WTC11 (cell line): ENCODE measurements around the gene SLC1A7. TPM values are rescaled to one million over a fixed set of nuclear protein-coding genes. Genes with fewer than 3 reads are reported as not detected.

Experiments used
- ATAC-seq: fragments of 200-7000 bp; cut with Tn5 transposase; 2 replicates; pipeline ENCODE4 v1.10.0; 2021; ENCODE audit warnings: mild to moderate bottlenecking, moderate library complexity
- CTCF ChIA-PET: fragments of 300-600 bp; sonication (Branson Sonifier 250); formaldehyde crosslinking; loops from one replicate; lab custom pipeline; 2021; ENCODE audit warnings: antibody characterized with exemption; lab: Charles Lee
- POLR2A ChIA-PET: fragments of 350-600 bp; sonication (Branson Sonifier 250); formaldehyde crosslinking; loops from one replicate; lab custom pipeline; 2021; ENCODE audit warnings: antibody characterized with exemption; lab: Charles Lee
- DNase-seq: peaks from one replicate; pipeline ENCODE4 v3.0.0; 2021; ENCODE audit warnings: low spot score
- H3K27ac Mint-ChIP-seq: 2 replicates; pipeline ENCODE4 v1.8.0; 2021; ENCODE audit warnings: mixed read lengths
- H3K27me3 Mint-ChIP-seq: 2 replicates; pipeline ENCODE4 v1.8.0; 2021; ENCODE audit warnings: low read depth, mild to moderate bottlenecking, moderate library complexity, mixed read lengths
- H3K36me3 Mint-ChIP-seq: 2 replicates; pipeline ENCODE4 v1.8.0; 2021; ENCODE audit warnings: mixed read lengths
- H3K4me1 Mint-ChIP-seq: 2 replicates; pipeline ENCODE4 v1.8.0; 2022; ENCODE audit warnings: mixed read lengths
- H3K4me3 Mint-ChIP-seq: 2 replicates; pipeline ENCODE4 v1.8.0; 2021; ENCODE audit warnings: mild to moderate bottlenecking, moderate library complexity, mixed read lengths
- H3K9me3 Mint-ChIP-seq: 2 replicates; pipeline ENCODE4 v1.8.0; 2021; ENCODE audit warnings: mixed read lengths
- CBFB ChIP-seq: sonication (generic); formaldehyde crosslinking; IDR thresholded peaks from 2 replicates; pipeline ENCODE4 v1.8.1; 2022; ENCODE audit warnings: mild to moderate bottlenecking, low read depth, missing genetic modification reagents
- CREM ChIP-seq: sonication (generic); formaldehyde crosslinking; IDR thresholded peaks from 2 replicates; pipeline ENCODE4 v1.8.1; 2022; ENCODE audit warnings: mild to moderate bottlenecking, missing genetic modification reagents, moderate library complexity
- KAT7 ChIP-seq: sonication (generic); formaldehyde crosslinking; IDR thresholded peaks from 2 replicates; pipeline ENCODE4 v1.8.1; 2023; ENCODE audit warnings: missing genetic modification reagents, mild to moderate bottlenecking, borderline replicate concordance
- MYBL2 ChIP-seq: sonication (generic); formaldehyde crosslinking; IDR thresholded peaks from 2 replicates; pipeline ENCODE4 v1.8.1; 2023; ENCODE audit warnings: mild to moderate bottlenecking, moderate library complexity, missing genetic modification reagents
- PRRX2 ChIP-seq: fragments of 250-450 bp; sonication (Bioruptor Pico); IDR thresholded peaks from 2 replicates; pipeline ENCODE4 v1.8.0; 2021; ENCODE audit warnings: mild to moderate bottlenecking
- TEAD4 ChIP-seq: sonication (generic); formaldehyde crosslinking; IDR thresholded peaks from 2 replicates; pipeline ENCODE4 v1.8.0; 2022; ENCODE audit warnings: mild to moderate bottlenecking, missing genetic modification reagents
- ZNF671 ChIP-seq: fragments of 250-450 bp; sonication (Bioruptor Pico); IDR thresholded peaks from 2 replicates; pipeline ENCODE4 v1.8.0; 2021; ENCODE audit warnings: mild to moderate bottlenecking
- total RNA-seq: library from RNA; stranded (reverse); gene quantifications from 3 replicates; pipeline ENCODE4 v1.2.3, GENCODE V29; 2021
- TF ChIP-seq, protein P1 (sequence below): fragments of 250-450 bp; sonication (Bioruptor Pico); IDR thresholded peaks from 2 replicates; pipeline ENCODE4 v1.9.0; 2021; ENCODE audit warnings: mild to moderate bottlenecking
- TF ChIP-seq, protein P2 (sequence below): fragments of 250-450 bp; sonication (Bioruptor Pico); IDR thresholded peaks from 2 replicates; pipeline ENCODE4 v1.9.0; 2021; ENCODE audit warnings: mild to moderate bottlenecking, borderline replicate concordance
- TF ChIP-seq, protein P3 (sequence below): fragments of 250-450 bp; sonication (Bioruptor Pico); IDR thresholded peaks from 2 replicates; pipeline ENCODE4 v1.9.0; 2021; ENCODE audit warnings: mild to moderate bottlenecking
- TF ChIP-seq, protein P4 (sequence below): sonication (generic); formaldehyde crosslinking; IDR thresholded peaks from 2 replicates; pipeline ENCODE4 v1.8.1; 2022; ENCODE audit warnings: missing genetic modification reagents, borderline replicate concordance
- TF ChIP-seq, protein P5 (sequence below): sonication (generic); formaldehyde crosslinking; IDR thresholded peaks from 2 replicates; pipeline ENCODE4 v1.8.0; 2023; ENCODE audit warnings: missing genetic modification reagents
- TF ChIP-seq, protein P6 (sequence below): sonication (generic); formaldehyde crosslinking; IDR thresholded peaks from 2 replicates; pipeline ENCODE4 v1.8.0; 2023; ENCODE audit warnings: missing genetic modification reagents, mild to moderate bottlenecking, borderline replicate concordance
- TF ChIP-seq, protein P7 (sequence below): sonication (generic); formaldehyde crosslinking; IDR thresholded peaks from 2 replicates; pipeline ENCODE4 v1.8.0; 2022; ENCODE audit warnings: mild to moderate bottlenecking, missing genetic modification reagents
- TF ChIP-seq, protein P8 (sequence below): sonication (generic); formaldehyde crosslinking; IDR thresholded peaks from 2 replicates; pipeline ENCODE4 v1.8.1; 2022; ENCODE audit warnings: low read depth, missing genetic modification reagents, borderline replicate concordance

Gene SLC1A7
- total RNA-seq, 1 experiment from 2014 or later = not detected

DNA sequence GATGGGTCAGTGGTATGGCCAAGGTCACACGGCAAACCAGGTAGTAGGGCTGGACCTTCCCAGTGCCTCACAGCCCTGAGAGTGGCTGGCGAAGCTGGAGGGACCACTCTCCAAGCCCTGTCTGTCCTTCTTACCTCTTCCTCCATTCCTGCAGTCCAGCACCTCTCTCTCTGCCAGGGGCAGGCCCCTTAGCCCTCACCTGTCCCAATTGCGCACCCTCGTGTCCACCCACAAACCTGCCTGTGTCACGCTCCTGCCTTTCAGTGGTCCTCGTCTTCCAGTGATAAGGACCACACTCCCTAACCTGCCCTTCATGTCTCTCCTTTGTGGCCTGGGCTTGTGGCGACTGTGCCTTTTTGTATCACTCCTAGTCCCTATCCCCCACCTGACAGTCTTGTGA lies 77.0 kb downstream of the SLC1A7 start (continued):
- TF ChIP-seq, protein P1, sequence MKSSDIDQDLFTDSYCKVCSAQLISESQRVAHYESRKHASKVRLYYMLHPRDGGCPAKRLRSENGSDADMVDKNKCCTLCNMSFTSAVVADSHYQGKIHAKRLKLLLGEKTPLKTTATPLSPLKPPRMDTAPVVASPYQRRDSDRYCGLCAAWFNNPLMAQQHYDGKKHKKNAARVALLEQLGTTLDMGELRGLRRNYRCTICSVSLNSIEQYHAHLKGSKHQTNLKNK (CRISPR knock-in tag) = no peak
- TF ChIP-seq MYBL2 (no peak), KAT7 (no peak), TEAD4 (CRISPR knock-in tag) (no peak), CREM (CRISPR knock-in tag) (no peak), CBFB (CRISPR knock-in tag) (no peak), PRRX2 (CRISPR knock-in tag) (no peak)
- TF ChIP-seq, protein P2, sequence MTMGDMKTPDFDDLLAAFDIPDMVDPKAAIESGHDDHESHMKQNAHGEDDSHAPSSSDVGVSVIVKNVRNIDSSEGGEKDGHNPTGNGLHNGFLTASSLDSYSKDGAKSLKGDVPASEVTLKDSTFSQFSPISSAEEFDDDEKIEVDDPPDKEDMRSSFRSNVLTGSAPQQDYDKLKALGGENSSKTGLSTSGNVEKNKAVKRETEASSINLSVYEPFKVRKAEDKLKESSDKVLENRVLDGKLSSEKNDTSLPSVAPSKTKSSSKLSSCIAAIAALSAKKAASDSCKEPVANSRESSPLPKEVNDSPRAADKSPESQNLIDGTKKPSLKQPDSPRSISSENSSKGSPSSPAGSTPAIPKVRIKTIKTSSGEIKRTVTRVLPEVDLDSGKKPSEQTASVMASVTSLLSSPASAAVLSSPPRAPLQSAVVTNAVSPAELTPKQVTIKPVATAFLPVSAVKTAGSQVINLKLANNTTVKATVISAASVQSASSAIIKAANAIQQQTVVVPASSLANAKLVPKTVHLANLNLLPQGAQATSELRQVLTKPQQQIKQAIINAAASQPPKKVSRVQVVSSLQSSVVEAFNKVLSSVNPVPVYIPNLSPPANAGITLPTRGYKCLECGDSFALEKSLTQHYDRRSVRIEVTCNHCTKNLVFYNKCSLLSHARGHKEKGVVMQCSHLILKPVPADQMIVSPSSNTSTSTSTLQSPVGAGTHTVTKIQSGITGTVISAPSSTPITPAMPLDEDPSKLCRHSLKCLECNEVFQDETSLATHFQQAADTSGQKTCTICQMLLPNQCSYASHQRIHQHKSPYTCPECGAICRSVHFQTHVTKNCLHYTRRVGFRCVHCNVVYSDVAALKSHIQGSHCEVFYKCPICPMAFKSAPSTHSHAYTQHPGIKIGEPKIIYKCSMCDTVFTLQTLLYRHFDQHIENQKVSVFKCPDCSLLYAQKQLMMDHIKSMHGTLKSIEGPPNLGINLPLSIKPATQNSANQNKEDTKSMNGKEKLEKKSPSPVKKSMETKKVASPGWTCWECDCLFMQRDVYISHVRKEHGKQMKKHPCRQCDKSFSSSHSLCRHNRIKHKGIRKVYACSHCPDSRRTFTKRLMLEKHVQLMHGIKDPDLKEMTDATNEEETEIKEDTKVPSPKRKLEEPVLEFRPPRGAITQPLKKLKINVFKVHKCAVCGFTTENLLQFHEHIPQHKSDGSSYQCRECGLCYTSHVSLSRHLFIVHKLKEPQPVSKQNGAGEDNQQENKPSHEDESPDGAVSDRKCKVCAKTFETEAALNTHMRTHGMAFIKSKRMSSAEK (CRISPR knock-in tag) = no peak
- TF ChIP-seq, protein P3, sequence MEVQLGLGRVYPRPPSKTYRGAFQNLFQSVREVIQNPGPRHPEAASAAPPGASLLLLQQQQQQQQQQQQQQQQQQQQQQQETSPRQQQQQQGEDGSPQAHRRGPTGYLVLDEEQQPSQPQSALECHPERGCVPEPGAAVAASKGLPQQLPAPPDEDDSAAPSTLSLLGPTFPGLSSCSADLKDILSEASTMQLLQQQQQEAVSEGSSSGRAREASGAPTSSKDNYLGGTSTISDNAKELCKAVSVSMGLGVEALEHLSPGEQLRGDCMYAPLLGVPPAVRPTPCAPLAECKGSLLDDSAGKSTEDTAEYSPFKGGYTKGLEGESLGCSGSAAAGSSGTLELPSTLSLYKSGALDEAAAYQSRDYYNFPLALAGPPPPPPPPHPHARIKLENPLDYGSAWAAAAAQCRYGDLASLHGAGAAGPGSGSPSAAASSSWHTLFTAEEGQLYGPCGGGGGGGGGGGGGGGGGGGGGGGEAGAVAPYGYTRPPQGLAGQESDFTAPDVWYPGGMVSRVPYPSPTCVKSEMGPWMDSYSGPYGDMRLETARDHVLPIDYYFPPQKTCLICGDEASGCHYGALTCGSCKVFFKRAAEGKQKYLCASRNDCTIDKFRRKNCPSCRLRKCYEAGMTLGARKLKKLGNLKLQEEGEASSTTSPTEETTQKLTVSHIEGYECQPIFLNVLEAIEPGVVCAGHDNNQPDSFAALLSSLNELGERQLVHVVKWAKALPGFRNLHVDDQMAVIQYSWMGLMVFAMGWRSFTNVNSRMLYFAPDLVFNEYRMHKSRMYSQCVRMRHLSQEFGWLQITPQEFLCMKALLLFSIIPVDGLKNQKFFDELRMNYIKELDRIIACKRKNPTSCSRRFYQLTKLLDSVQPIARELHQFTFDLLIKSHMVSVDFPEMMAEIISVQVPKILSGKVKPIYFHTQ = no peak
- TF ChIP-seq, protein P4, sequence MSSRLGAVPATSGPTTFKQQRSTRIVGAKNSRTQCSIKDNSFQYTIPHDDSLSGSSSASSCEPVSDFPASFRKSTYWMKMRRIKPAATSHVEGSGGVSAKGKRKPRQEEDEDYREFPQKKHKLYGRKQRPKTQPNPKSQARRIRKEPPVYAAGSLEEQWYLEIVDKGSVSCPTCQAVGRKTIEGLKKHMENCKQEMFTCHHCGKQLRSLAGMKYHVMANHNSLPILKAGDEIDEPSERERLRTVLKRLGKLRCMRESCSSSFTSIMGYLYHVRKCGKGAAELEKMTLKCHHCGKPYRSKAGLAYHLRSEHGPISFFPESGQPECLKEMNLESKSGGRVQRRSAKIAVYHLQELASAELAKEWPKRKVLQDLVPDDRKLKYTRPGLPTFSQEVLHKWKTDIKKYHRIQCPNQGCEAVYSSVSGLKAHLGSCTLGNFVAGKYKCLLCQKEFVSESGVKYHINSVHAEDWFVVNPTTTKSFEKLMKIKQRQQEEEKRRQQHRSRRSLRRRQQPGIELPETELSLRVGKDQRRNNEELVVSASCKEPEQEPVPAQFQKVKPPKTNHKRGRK (CRISPR knock-in tag) = no peak

DNA sequence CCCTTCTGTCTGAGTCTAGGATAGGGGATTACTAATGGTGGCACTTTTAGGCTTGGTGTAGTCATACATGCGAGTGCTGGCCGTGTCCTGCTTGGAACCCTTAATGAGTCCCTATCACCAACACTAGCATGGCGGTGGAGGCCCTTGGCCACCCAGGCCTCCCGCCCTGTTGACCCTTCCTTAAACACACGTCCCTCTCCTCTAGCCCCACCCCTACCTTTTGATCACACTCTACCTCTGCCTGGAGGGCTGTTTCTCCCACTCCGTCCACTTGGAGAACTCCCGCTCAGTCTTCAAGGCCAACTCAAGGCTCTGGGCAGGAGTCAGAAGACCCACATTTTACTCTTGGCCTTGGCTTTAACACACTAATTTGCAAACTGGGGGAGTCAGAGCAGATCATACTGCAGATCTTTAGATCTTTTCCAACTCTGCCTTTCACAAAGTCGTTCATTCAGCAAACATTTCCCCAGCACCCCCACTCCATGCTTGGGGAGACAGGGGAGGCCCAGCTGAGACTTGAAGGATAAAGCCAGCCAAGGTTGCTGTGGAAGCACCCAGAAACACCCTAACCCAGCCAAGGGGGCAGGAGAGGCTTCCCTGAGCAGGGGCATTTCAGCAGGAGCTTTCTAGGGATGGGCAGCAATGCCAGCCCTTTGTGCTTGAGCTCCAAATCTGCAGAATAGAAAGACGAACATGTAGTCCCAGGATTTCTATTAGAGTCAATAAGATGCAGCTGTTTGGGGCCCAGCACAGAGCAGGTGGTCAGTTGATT lies 78.5 kb downstream of the SLC1A7 start:
- no peaks in the 10 kb centered on the region for H3K36me3 Mint-ChIP-seq
- peak overlapping the region; percentile 72; the same call in 1 of the 2 replicates for H3K4me3 Mint-ChIP-seq
- H3K27me3 Mint-ChIP-seq = peaks cover 66% of the 10 kb centered on the region
- H3K4me1 Mint-ChIP-seq = 0 out of 2 replicates have a peak, but pooled peaks cover 5% of the 10 kb centered on the region
- ChIA-PET CTCF (interaction anchor here (0.7 to 1.3 kb wide), 6 partner anchors 25 to 142 kb away, joined by 3 to 5 read pairs (median 3); partner anchors contain the start of gene ECHDC2), POLR2A (no interaction called here)
- DNase-seq = peak; percentile 6
- H3K9me3 Mint-ChIP-seq = no peaks in the 10 kb centered on the region
- H3K27ac Mint-ChIP-seq = no peak overlapping the region
- no peak for ATAC-seq
- TF ChIP-seq, protein P5, sequence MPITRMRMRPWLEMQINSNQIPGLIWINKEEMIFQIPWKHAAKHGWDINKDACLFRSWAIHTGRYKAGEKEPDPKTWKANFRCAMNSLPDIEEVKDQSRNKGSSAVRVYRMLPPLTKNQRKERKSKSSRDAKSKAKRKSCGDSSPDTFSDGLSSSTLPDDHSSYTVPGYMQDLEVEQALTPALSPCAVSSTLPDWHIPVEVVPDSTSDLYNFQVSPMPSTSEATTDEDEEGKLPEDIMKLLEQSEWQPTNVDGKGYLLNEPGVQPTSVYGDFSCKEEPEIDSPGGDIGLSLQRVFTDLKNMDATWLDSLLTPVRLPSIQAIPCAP (CRISPR knock-in tag) = no peak
- TF ChIP-seq, protein P6, sequence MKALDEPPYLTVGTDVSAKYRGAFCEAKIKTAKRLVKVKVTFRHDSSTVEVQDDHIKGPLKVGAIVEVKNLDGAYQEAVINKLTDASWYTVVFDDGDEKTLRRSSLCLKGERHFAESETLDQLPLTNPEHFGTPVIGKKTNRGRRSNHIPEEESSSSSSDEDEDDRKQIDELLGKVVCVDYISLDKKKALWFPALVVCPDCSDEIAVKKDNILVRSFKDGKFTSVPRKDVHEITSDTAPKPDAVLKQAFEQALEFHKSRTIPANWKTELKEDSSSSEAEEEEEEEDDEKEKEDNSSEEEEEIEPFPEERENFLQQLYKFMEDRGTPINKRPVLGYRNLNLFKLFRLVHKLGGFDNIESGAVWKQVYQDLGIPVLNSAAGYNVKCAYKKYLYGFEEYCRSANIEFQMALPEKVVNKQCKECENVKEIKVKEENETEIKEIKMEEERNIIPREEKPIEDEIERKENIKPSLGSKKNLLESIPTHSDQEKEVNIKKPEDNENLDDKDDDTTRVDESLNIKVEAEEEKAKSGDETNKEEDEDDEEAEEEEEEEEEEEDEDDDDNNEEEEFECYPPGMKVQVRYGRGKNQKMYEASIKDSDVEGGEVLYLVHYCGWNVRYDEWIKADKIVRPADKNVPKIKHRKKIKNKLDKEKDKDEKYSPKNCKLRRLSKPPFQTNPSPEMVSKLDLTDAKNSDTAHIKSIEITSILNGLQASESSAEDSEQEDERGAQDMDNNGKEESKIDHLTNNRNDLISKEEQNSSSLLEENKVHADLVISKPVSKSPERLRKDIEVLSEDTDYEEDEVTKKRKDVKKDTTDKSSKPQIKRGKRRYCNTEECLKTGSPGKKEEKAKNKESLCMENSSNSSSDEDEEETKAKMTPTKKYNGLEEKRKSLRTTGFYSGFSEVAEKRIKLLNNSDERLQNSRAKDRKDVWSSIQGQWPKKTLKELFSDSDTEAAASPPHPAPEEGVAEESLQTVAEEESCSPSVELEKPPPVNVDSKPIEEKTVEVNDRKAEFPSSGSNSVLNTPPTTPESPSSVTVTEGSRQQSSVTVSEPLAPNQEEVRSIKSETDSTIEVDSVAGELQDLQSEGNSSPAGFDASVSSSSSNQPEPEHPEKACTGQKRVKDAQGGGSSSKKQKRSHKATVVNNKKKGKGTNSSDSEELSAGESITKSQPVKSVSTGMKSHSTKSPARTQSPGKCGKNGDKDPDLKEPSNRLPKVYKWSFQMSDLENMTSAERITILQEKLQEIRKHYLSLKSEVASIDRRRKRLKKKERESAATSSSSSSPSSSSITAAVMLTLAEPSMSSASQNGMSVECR (CRISPR knock-in tag) = no peak
- TF ChIP-seq, protein P4 (CRISPR knock-in tag) = no peak
- TF ChIP-seq ZNF671 (CRISPR knock-in tag) = no peak
- TF ChIP-seq, protein P7, sequence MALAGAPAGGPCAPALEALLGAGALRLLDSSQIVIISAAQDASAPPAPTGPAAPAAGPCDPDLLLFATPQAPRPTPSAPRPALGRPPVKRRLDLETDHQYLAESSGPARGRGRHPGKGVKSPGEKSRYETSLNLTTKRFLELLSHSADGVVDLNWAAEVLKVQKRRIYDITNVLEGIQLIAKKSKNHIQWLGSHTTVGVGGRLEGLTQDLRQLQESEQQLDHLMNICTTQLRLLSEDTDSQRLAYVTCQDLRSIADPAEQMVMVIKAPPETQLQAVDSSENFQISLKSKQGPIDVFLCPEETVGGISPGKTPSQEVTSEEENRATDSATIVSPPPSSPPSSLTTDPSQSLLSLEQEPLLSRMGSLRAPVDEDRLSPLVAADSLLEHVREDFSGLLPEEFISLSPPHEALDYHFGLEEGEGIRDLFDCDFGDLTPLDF (CRISPR knock-in tag) = no peak
- TF ChIP-seq, protein P8, sequence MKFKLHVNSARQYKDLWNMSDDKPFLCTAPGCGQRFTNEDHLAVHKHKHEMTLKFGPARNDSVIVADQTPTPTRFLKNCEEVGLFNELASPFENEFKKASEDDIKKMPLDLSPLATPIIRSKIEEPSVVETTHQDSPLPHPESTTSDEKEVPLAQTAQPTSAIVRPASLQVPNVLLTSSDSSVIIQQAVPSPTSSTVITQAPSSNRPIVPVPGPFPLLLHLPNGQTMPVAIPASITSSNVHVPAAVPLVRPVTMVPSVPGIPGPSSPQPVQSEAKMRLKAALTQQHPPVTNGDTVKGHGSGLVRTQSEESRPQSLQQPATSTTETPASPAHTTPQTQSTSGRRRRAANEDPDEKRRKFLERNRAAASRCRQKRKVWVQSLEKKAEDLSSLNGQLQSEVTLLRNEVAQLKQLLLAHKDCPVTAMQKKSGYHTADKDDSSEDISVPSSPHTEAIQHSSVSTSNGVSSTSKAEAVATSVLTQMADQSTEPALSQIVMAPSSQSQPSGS (CRISPR knock-in tag) = no peak
